Mesenchymal stem cell (in vitro differentiated cells and primary cell): ENCODE measurements around the gene MED6. TPM values are rescaled to one million over a fixed set of nuclear protein-coding genes. Genes with fewer than 3 reads are reported as not detected.

Experiments
- small RNA-seq: library from polyadenylated mRNA; stranded (forward); fragments of <200 nt; extraction: miRNeasy Mini kit (QIAGEN cat#:217004); gene quantifications from one replicate; pipeline ENCODE3, GENCODE V24; 2013; ENCODE audit warnings: low read depth

The MED6 gene

Small RNA genes within 50 kb of the gene (small RNA-seq; reads per million reads assigned to genes)
- gene RN7SL77P = not detected
